Suppressor macrophage (primary cell): Measurements from ENCODE around the gene EPHX1.

Experiments
- DNase-seq, 4 experiments: peaks; one replicate each; pipeline ENCODE4 v3.0.0-alpha.2; 2020 to 2022

Gene EPHX1

DNA sequence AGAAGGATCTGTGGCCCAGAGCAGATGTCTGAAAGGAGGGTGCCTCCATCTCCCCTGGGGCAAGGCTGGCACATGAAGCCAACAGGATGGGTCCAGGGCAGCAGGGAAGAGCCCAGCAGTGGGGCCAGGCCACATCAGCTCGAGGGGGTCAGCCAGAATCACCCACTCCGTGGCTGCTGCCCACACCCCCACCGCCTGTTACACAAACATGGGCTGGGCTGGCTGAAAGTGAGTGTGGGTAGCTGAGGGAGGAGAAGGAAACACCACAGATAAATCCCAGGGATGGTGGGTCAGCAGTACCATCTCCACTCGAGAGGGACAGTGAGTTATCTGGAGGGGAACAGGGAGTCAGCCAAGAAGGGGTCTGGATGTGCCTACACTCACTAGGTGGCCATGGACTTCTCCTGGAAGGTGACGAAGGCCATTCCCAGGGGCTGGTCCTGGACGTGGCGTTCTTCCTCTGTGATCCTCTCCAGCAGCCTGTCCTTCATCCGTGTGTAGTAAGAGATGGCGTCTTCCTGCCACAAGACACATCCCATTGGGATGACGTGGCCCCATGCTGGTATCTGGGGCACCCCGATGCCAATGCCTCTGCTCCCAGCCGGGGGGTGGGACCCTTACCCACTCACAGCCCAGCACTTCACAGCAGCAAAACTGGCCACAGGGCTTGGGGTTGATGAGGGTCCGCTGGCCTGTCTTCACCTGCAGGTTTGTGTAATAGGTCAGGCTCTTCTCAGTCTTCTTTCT lies 52.1 kb downstream of the EPHX1 start:
- DNase-seq = no peak

DNA sequence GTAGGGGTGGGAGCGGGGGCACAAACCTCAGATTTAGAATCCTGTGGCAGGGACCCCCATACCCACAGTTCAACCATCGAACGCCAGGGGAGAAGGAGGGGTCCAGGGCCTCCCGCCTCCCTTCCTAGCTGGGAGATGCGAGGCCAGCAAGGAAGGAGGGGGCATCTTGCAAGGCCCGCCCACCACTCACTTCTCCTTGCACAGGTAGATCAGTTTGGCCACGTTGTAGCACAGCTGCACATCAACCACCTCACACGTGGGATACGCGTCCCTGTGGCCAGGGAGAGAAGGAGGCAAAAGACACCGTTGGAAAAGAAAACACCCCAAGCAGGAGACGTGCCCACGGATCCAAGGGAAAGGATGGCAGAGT lies 52.6 kb downstream of the EPHX1 start:
- DNase-seq = no peak

DNA sequence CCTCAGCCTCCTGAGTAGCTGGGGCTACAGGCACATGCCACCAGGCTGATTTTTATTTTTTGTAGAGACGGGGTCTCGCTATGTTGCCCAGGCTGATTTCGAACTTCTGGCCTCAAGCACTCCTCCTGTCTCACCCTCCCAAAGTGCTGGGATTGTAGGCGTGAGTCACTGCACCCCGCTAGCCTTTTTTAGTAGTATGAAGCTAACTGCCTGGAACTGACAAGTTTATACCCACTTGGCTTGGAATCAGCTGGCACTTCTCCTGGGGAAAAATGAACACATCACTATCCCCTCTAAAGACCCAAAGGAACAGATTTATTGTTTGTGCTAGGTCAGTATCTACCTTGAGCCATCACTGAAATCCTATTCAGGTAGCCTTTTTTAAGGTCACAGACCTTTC lies 53.2 kb downstream of the EPHX1 start:
- no peak for DNase-seq

DNA sequence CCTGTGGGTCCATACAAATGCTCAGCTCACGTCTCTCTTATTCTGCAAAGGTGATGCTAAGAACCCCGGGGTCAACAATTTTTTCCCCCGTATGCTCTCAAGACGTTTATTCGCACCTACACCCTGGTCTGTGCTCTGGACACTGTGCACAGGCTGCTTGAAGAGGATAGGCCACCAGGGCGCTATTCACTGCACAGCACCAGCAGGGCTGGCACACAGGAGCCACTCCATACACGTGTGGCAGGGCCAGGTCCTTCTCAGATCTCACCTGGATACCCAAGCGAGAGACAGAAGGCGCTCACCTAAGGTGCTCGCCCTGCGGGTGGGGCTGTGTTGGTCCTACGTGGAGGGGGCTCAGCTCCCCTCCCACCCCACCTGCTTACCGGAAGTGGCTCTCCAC lies 55.6 kb downstream of the EPHX1 start:
- no peak for DNase-seq

DNA sequence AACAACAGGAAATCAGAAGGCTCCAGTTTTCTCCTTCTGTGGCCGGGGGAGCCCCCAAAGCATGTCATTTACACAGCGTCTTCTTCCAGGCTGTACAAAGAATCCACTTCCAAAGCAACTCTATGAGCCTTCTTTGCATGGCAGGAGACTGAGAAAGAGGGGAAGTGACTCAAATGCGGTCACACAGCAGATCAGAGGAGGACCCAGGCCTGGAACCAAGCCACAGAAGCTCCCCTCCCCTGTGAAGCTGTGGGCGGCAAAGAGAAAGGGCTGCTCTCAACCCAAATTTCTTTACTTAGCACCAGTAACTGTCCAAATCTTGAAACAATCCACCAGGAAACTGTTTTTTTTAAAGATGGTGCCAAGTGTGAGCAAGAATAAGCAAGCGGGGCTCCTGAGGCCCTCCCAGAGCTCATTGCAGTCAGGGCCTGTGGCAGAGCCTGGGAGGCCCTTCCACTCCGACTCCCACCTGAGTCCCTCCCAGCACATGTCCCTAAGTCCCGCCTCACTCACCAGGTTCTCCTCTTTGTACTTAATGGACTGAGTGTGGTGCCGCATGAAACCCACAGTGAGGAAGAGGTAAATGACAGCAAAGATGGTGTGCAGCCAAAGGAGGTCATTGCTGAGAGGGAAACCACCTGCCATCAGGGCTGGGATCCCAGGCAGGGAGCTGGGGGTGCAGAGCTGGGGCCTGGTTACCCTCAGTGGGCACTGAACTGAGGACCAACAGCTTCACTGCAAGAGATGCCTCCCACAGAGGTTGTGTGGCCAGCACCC lies 56.3 kb downstream of the EPHX1 start:
- peak; percentile 78 to 91 (median 88) for DNase-seq

DNA sequence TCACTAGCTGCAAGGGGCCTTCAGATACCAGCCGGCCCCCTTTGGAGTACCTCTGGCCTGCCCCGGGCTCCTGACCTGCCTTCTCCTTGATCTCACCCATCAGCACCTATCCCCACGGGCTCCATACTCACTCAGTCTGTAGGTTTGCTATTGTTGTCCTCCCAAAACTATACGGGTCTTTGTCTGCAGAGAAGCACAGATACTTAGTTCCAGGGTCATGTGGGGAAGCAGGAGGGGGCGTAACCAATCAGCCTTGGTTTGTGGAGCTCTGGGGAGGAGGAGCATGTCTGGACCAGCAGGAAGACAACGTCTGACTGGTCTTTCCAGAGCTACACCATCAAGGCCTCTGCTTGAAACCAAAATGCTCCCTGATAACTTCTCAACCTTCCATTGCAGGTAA lies 57.1 kb downstream of the EPHX1 start:
- DNase-seq = no peak

DNA sequence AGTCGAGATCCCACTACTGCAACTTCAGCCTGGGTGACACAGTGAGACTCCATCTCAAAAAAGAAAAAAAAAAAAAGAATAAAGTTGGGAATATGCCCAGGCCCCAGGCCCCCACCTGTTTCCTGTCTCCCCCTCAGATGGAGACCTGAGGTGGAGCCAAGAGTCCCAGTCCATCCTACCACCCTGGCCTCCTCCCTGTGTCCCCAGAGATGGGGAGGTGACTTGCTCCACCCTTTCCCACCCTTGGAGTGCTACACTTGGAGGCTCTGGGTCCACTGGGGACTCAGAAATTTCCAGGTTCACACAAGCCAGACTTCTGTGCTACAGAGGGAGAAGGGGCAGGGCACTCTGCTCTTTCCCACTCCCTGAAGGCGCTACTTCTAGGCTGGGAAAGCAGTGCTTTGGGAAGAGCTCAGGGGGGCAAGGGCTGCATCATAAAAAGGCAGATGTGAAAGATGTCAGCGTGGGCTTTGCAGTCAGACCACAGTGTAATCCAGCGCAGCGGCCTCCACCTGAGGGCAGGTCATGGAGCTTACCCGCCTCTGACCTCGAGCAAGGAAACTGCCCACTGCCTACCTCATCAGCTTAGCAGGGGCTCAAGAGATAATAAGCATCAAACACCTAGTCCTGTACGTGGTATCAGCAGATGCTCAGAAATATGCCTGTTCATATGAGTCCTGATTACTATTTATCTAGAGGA lies 58.9 kb downstream of the EPHX1 start:
- no peak for DNase-seq

DNA sequence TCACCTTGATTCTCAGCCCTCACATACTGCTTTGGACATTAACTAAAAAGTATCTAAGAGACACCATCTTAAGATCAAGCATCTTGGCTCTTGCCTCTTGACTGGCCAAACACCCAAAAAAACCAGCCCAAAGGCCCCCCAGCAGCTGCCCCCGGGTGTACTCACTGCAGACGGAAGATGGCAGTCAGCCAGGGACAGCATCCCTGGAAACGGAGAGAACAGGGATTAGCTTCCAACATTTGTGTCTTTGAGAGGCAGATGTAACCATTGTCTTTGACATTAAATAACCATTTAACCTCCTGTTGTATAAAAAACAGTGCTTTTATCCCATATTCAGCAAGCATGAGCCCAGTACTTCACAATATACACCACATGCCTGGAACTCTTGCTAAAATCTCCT lies 61.0 kb downstream of the EPHX1 start:
- no peak for DNase-seq

DNA sequence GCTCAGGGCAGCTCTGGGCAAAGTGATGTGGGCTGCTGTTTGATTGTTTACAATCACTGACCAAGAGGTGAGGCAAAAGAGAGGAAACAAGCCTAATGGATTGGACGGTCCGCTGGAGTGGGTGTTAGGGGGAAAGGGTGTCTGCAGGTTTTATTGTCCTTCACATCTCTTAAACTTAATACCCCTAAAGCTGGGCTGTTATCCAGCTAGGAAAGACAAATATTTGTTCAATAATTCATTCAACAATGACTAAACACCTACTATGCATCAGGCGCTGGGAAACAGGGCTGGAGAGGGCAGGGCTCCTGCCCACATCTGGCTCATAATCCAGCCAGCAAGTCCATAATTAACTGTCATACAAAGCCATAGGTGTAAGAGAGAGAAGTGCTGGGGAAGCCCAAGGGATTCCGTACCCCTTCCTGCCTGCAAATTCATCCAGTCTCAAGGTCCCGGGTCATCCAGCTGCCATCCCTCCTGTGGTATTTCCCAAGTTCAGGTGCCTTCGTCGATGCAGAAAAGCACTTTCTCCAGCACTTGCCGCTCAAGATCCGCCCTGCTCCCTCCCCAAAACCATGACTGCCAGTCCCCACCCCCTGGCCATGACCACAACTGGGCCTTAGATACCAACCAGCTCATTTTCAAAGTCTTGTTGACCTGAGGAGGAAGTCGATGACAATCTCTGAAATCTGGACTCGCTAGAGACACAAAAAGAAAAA lies 61.6 kb downstream of the EPHX1 start:
- no peak for DNase-seq

DNA sequence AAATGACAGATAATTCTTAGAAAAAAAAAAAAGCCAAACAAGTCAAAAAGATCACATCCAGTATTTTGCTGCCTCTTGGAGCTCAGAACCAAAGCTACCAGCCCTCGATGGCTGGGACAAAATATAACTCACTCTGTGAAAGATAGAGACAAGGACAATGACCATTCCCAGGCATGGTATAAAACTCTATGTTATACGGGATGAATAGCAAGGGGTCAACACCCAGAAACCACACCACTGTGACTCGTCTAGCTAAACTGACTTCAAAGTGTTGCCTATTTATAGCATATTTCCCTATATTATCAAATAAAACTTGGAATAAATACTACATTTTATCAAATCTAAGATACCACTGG lies 62.1 kb downstream of the EPHX1 start:
- DNase-seq = no peak

DNA sequence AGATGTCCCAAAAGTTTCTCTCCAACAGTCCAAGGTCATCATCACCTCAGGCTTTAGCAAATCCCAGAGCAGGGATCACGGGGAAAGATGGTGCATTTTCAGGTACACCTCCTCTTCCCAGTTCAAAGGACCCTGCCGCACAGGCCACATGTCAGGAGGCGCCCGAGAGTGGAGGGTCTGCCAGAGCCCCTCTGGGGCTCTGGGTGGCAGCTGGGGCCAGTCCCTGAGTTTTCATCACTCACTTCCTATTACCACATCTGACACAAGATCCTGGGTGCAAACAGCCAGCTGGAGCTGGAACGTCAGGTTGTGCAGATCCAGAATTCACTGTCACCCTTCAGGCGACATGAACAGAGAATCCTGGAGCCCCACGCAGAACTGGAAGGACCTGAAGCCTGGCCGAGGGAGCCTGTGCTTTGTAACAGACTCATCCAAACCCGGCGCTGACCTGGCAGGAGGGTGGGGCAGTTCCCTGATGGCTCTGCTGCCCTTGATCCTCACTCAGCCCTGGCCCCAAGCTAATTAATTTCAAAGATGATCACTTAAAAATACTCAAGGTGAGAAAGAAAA lies 63.4 kb downstream of the EPHX1 start:
- no peak for DNase-seq

DNA sequence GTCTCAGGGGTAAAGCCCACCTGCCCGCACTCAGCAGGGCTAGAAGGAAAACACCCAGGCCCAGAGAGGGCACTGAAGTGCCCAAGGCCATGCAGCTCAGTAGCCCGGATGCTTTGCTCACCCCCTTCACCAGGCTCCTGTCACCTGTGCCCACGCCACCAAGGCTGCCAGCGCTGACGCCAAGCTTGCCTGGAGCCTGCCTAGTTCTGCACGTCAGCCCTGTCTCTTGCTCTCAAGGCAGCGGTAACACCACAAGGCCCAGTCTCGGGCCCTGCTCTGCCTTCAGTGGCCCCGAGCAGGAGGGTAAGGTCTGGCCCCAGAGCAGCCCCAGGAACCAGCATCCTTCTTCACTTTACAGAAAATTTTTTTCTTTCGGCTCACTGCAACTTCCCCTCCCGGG lies 64.5 kb downstream of the EPHX1 start:
- no peak for DNase-seq

DNA sequence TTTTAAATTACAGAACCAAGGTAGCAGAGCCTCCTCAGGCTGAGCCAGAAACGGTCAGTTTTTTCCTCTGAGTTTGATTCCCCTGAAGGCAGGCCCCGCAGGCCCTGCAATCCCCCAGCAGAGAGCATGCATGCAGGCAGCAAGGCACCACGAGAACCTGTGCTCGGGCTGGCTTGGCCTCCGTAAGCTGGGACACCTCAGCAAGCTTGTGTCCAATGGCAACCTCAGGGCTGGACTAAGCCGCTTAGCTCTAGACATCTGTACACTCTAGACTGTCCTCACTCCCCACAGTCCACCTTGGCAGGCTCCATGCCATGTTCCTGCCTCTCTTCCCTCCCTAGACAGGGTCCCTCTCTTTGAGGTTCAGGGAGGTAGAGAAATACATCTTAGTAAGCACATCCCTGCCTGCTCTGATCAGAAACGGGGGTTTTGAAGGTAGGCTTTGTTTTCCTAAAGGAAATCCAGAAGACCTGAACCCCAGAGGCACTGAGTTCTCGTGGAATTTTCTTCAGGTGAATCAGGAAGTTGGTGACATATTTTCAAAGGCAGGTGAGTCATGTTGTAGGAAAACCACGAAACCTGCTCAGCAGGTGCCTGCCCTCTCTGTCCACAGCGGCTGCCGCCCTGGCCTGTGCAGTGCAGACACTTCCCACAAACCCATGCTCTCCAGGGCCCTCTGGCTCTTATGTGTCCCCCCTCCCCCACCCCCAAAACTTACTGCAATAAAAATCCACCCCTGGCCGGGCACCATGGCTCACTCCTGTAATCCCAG lies 65.3 kb downstream of the EPHX1 start:
- no peak for DNase-seq

DNA sequence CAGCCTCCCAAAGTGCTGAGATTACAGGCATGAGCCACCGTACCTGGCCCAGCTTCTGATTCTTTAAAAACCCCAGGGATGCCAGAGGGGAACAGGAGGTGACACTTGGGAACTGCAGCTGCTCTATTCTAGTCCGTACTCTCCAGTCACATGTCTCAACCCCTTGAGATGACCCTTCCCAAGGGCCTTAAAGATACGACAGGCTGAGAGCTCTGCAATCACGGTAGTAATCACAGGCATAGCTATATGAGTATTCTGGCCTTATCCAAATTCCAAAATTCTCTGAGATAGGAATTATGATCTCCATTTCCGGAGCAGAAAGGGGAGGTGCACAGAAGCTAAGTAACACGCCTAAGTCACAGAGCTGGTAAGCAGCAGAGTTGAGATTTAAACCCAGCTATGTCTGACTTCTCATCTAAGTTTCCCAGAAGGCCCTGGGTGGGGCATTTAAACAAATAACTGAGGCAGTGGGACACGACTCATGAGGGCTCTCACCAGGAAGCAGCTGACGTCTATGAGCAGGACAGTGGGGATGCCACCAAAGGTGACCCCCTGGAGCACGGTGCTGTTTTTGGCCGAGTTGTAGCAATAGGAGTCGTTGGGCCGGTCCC lies 67.1 kb downstream of the EPHX1 start:
- no peak for DNase-seq

DNA sequence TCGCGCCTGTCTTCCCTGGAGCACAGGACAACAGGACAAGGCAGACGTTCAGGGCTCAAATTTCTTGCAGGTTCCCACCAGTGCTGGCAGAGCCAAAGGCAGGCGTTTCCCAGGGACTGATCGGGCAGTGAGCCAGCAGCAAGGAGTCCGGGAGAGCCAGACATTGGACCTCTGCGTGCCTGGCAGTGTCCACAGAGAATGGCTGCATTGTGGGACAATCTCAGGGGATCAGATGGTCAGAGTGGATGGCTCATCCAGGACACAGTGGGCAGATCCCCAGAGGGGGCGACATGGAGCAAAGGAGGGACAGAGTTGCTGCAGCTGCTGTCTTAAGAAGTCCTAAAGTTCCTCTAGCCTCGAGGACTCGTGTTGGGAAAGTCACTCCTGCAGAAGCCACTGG lies 67.7 kb downstream of the EPHX1 start:
- peak; percentile 68 to 81 (median 70) for DNase-seq

DNA sequence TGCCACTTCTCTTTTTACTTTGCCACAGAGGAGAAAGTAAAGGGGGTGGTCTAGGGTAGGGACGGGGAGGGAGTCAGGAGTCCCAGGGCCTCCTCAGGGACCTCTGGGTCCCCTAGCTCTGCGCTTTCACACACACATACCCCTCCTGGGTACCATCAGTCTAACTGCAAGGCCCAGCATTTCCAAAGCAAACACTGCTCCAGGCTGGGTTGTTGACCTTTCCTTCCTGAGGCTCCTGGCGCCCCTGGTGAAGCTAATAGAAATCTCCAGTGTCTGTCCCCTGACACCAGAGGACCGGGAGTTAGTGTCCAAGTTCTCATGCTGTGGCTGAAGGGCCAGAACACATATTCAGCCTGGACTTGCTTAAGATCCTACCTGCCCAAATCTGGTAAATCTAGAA lies 68.4 kb downstream of the EPHX1 start:
- no peak for DNase-seq

DNA sequence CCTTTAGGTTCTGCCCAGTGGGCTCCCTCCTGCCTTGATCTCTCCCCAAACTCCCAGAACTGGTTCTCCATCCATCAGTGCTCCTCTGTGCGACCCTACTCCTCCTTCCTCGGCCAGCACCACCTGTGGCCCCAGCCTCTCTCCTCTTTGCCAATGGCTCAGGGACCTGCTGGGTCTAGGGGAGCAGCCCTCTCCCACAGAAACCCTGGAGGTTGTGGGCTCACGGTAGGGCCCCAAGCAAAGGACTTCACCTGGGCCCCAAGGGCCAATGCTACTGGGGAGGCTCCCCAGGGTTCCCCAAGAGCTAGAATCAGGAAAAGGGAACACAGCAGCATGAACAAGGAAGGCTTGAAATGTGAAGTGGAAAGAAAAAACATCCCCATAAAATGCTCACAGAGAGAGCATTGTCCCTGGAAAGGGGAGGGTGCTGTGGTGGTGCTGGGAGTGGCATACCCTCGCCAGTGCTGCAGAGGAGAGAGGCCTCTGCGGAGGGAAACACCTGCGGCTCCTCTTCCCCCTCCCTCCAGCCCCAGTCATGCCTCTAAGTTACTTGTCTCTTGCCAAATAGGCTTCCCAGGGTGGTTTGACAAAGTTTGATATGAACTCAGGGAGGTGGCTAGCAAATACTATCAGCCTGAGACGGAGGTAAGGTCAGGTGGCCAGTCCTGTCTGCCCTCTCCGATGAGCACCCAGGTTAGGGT lies 69.7 kb downstream of the EPHX1 start:
- DNase-seq = peak in 3 of 4 experiments; percentile 8 to 29 (median 22)

DNA sequence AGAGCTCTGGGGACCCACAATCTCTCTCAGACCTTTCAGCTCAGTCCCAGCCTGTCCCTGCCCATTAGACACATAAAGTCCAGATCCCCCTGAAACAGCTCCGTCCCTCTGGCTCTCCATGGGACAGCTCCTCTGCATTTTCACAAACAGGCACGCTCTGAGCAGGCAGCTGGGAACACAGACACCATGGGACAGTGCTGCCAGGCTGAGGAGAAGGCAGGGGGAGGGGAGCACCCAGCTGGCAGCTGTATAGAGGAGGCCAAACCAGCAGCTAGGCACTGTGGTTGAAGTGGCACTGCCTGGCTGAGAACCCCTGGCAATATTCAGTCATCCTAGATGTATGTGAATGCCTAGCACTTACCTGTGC lies 70.3 kb downstream of the EPHX1 start:
- DNase-seq = peak in 1 of 4 experiments; percentile 26

DNA sequence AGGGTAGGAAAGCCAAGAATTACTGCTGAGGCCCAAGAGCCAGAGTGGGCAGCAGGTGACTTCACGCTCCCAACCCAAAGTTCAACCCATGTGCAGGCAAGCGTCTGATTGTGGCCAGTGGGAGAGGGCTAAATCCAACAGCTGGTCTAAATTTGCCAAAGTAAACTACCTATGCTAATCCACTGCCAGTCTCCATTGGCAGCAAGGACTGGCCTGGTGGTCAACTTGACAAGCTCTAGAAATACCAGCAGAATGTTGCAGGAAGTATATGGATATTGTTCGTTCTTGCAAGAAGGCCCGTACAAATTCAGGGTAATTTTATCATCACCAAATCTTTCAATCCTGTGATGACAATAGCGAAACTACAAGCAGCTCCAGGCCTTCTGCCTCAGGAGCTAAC lies 70.7 kb downstream of the EPHX1 start:
- no peak for DNase-seq

DNA sequence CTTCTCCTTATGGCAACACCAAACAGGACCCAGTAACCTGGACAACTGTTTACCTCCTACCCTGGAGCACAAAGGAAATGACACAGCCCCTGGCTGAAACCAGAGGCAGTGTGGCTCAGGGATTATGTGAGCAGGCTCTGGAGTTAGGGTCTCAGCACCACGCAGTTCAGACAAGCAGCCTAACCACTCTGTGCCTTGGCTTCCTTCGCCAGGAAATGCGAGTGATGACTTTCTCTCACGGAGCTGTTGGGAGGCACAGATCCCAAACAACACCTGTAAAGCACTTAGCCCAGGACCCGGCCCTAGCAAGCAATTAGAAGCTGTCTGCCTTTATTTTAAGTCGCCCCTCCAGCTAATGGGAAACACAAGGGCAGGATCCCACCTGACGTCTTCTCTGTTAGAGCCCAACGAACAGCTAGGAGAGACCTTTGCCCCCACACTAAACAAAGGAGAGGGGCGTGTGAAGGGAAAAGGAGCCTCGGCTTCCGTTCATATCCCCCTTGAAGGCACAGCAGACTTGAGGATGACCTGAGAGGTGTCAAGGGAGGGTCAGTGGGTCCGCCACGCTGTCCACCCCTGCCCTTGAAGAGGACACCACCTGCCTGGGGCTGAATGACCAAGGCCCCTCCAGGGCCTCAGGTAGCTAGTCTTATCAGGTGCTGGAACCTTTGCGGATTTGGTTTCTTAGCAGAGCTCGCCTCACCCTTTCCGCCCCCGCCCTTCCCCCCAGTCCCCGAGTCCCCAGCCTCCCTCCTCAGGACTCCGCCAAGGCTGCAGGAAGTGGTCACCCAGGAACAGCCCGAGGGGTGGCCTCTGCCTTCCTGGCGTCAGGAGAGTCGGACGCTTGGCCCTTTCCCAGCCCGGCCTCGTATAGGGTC lies 71.4 kb downstream of the EPHX1 start:
- peak; percentile 56 to 82 (median 70) for DNase-seq
